ENCODE measurements around the gene GBF1. TPM values are rescaled to one million over a fixed set of nuclear protein-coding genes. Genes with fewer than 3 reads are reported as not detected.
A peak's percentile ranks its signal among the peaks of the same experiment; 100 is the strongest.

GBF1 gene
- total and polyA plus RNA-seq, 2 donors (not counting 1 experiment from before 2014, with no cell fraction given), result 20.8 to 39.3 TPM

DNA sequence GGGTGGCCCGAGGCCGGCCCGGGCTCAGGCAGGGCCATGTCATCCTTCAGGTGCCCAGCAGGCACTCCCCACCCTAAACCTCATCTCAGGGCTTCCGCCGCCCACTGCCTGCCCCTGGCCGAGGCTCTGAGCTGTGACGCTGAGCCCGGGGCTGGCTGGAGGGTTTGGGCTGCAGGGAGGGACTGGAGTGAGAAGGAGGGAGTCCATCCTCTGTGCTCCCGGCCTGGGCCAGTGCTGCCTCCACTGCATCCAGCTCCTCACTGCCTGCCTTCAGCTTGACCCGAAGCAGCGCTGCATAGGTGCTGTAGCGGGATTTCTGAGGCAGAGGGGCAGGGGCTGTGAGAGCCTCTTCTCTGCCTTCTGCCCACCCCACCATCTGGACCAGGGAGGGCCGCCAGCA, 157.8 kb downstream of the GBF1 start:
- no peak overlapping the region for H3K27ac ChIP-seq (ENCODE audit: low read length in 2 of 2)
- TF ChIP-seq, protein P1, sequence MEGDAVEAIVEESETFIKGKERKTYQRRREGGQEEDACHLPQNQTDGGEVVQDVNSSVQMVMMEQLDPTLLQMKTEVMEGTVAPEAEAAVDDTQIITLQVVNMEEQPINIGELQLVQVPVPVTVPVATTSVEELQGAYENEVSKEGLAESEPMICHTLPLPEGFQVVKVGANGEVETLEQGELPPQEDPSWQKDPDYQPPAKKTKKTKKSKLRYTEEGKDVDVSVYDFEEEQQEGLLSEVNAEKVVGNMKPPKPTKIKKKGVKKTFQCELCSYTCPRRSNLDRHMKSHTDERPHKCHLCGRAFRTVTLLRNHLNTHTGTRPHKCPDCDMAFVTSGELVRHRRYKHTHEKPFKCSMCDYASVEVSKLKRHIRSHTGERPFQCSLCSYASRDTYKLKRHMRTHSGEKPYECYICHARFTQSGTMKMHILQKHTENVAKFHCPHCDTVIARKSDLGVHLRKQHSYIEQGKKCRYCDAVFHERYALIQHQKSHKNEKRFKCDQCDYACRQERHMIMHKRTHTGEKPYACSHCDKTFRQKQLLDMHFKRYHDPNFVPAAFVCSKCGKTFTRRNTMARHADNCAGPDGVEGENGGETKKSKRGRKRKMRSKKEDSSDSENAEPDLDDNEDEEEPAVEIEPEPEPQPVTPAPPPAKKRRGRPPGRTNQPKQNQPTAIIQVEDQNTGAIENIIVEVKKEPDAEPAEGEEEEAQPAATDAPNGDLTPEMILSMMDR (IDR thresholded peaks at IDR 0.05), result no peak
- no peak for TF ChIP-seq EZH2 (IDR thresholded peaks at IDR 0.05; ENCODE audit: borderline replicate concordance, insufficient read depth, low read depth, low read length, poor library complexity, severe bottlenecking)
- intact Hi-C loops (cut with micrococcal nuclease), result no loop called here
- POLR2A ChIA-PET, result interaction anchor here (1.0 to 2.5 kb wide), 3 partner anchors 9 to 18 kb away, joined by 4 to 13 read pairs (median 10); partner anchors contain the start of genes FBXL15 and NFKB2
- Mint-ChIP-seq H3K27me3 (peaks cover 9% of the 10 kb centered on the region), H3K4me3 (no peak overlapping the region), H3K4me1 (peaks cover 26% of the 10 kb centered on the region), H3K9me3 (ENCODE audit: insufficient read depth) (no peaks in the 10 kb centered on the region), H3K27ac (no peak overlapping the region)
- peaks cover 15% of the 10 kb centered on the region for H3K79me2 ChIP-seq (ENCODE audit: control insufficient read depth, insufficient read depth, low read length)
- DNase-seq, result peak; percentile 54
- H3K9me3 ChIP-seq (ENCODE audit: control extremely low read depth in 1 of 3, control insufficient read depth in 2 of 3, insufficient read depth in 1 of 3, low read length in 2 of 3), result peaks cover 0 to under 1% (median 0%) of the 10 kb centered on the region in 3 donors
- no peak overlapping the region for H3K4me3 ChIP-seq (ENCODE audit: control extremely low read depth in 1 of 5, extremely low read depth in 1 of 5, insufficient read depth in 1 of 5, low read depth in 2 of 5, low read length in 4 of 5)
- WGBS (ENCODE audit: insufficient coverage), result 89% methylated on average over 7 of the region's 13 CpGs
- no peak overlapping the region for H3K4me2 ChIP-seq (replicated peaks; ENCODE audit: low read depth, low read length, poor library complexity, severe bottlenecking)
- peaks cover 0 to 10% (median 6%) of the 10 kb centered on the region in 4 experiments for H3K27me3 ChIP-seq (replicated peaks in 1 of 4; ENCODE audit: control extremely low read depth in 1 of 4, control insufficient read depth in 3 of 4, insufficient read depth in 4 of 4, low read length in 3 of 4)
- CTCF ChIA-PET, result interaction anchor here (0.6 to 4.4 kb wide), 13 partner anchors 9 to 181 kb away, joined by 3 to 16 read pairs (median 6); partner anchors contain the start of genes CUEDC2 and FBXL15
- H3K36me3 ChIP-seq (replicated peaks in 1 of 2; ENCODE audit: control extremely low read depth in 1 of 2, control insufficient read depth in 1 of 2, extremely low read depth in 1 of 2, insufficient read depth in 2 of 2, low read length in 1 of 2), result peaks cover 0 to 38% of the 10 kb centered on the region in 2 experiments
- no peak for ATAC-seq (ENCODE audit: low read depth)
- H3K4me1 ChIP-seq (ENCODE audit: control insufficient read depth in 2 of 2, insufficient read depth in 2 of 2, low read length in 2 of 2), result peaks cover 18 to 23% of the 10 kb centered on the region in 2 donors
- H4K20me1 ChIP-seq (ENCODE audit: control insufficient read depth, insufficient read depth, low read length, poor library complexity, severe bottlenecking), result peaks cover 68% of the 10 kb centered on the region
- no peak overlapping the region for H3K9ac ChIP-seq (ENCODE audit: low read length)
- no peak overlapping the region for H2AFZ ChIP-seq (ENCODE audit: insufficient read depth, low read depth, low read length, poor library complexity, severe bottlenecking)

DNA sequence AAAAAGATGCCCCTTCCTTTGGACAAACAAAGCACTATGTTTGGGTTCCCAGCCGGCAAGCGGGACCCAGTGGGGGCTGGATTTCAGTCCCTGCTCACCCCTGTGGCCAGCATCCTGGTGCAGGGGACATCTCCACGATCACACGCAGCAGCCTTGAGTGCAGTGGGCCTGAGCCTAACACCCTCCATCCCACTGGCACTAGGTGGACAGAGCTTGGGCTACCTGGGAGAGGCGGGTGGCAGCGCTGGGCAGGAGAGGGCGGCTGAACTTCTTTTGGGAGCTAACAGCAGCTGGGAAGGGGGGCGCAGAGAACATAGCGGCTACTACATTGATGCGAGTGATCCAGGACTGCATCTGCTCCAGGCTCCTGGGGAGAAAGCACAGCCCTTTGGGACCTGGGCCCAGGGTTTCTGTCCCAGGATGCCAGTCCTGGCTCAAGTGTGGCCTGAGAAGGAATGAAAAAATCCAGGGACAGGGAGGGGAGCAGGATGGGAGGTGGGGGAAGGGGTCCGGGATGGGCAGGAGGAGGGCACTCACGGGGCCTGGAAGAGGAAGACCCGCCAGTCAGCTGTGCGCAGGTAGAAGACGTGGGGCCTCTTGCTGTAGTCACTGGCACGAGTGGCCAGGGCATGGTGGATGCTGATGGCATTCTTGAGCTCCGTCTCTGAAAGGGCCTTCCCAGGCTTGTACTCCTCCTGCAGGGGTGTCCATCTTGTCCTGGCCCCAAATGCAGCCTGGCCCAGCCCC, 159.2 kb downstream of the GBF1 start:
- Mint-ChIP-seq H3K27ac (peak overlapping the region; percentile 67), H3K9me3 (ENCODE audit: insufficient read depth) (no peaks in the 10 kb centered on the region), H3K27me3 (peaks cover 16% of the 10 kb centered on the region), H3K4me3 (no peak overlapping the region), H3K4me1 (peaks cover 22% of the 10 kb centered on the region)
- no peak overlapping the region for H3K4me3 ChIP-seq (ENCODE audit: control extremely low read depth in 1 of 5, extremely low read depth in 1 of 5, insufficient read depth in 1 of 5, low read depth in 2 of 5, low read length in 4 of 5)
- no peak for TF ChIP-seq EZH2 (IDR thresholded peaks at IDR 0.05; ENCODE audit: borderline replicate concordance, insufficient read depth, low read depth, low read length, poor library complexity, severe bottlenecking)
- TF ChIP-seq, protein P1 (IDR thresholded peaks at IDR 0.05), result no peak
- 98% methylated on average over 12 of the region's 17 CpGs for WGBS (ENCODE audit: insufficient coverage)
- H3K27ac ChIP-seq (ENCODE audit: low read length in 2 of 2), result no peak overlapping the region
- H3K27me3 ChIP-seq (replicated peaks in 1 of 4; ENCODE audit: control extremely low read depth in 1 of 4, control insufficient read depth in 3 of 4, insufficient read depth in 4 of 4, low read length in 3 of 4), result peaks cover 0 to 22% (median 13%) of the 10 kb centered on the region in 4 experiments
- peaks cover 54% of the 10 kb centered on the region for H4K20me1 ChIP-seq (ENCODE audit: control insufficient read depth, insufficient read depth, low read length, poor library complexity, severe bottlenecking)
- H3K4me1 ChIP-seq (ENCODE audit: control insufficient read depth in 2 of 2, insufficient read depth in 2 of 2, low read length in 2 of 2), result peaks cover 14 to 16% of the 10 kb centered on the region in 2 donors
- intact Hi-C loops (cut with micrococcal nuclease), result no loop called here
- CTCF ChIA-PET, result interaction anchor here (0.9 to 4.4 kb wide), 15 partner anchors 8 to 237 kb away, joined by 3 to 16 read pairs (median 7); partner anchors contain the start of genes FBXL15 and NFKB2
- H2AFZ ChIP-seq (ENCODE audit: insufficient read depth, low read depth, low read length, poor library complexity, severe bottlenecking), result no peak overlapping the region
- H3K36me3 ChIP-seq (replicated peaks in 1 of 2; ENCODE audit: control extremely low read depth in 1 of 2, control insufficient read depth in 1 of 2, extremely low read depth in 1 of 2, insufficient read depth in 2 of 2, low read length in 1 of 2), result peaks cover 0 to 31% of the 10 kb centered on the region in 2 experiments
- POLR2A ChIA-PET, result interaction anchor here (0.7 to 2.5 kb wide), 4 partner anchors 10 to 756 kb away, joined by 3 to 13 read pairs (median 9); partner anchors contain the start of genes CUEDC2, FBXL15 and NFKB2
- peaks cover 0 to 6% (median 0%) of the 10 kb centered on the region in 3 donors for H3K9me3 ChIP-seq (ENCODE audit: control extremely low read depth in 1 of 3, control insufficient read depth in 2 of 3, insufficient read depth in 1 of 3, low read length in 2 of 3)
- DNase-seq (peak; percentile 41), ATAC-seq (ENCODE audit: low read depth) (no peak)
- H3K4me2 ChIP-seq (replicated peaks; ENCODE audit: low read depth, low read length, poor library complexity, severe bottlenecking), result no peak overlapping the region
- no peak overlapping the region for H3K9ac ChIP-seq (ENCODE audit: low read length)
- peaks cover 11% of the 10 kb centered on the region for H3K79me2 ChIP-seq (ENCODE audit: control insufficient read depth, insufficient read depth, low read length)
